Omental fat pad (tissue), 4 donors: ENCODE data around the gene TDP1. TPM values are rescaled to one million over a fixed set of nuclear protein-coding genes. Genes with fewer than 3 reads are reported as not detected.

Experiments used
- ATAC-seq: fragments of 150-250 bp; one replicate; pipeline ENCODE4 v1.9.1; 2016; ENCODE audit warnings: mild to moderate bottlenecking, moderate library complexity; ENCODE audit not compliant: low FRiP score
- DNase-seq: peaks from one replicate; pipeline ENCODE4 v3.0.0-alpha.2; 2019; ENCODE audit warnings: low spot score
- CTCF ChIP-seq, 3 donors: fragments of 450-650 bp; IDR thresholded peaks; one replicate each; pipeline ENCODE4 v1.5.1; 2016 to 2017; ENCODE audit warnings: antibody characterized with exemption in 3 of 3, mild to moderate bottlenecking in 3 of 3, moderate library complexity in 2 of 3
- total RNA-seq, 4 donors: library from RNA; depleted of rRNA; stranded (reverse); fragments of >200 nt; gene quantifications; one replicate each; pipeline ENCODE4 v1.1.0, GENCODE V29; 2016

The TDP1 gene
- total RNA-seq, 4 donors from 2014 or later, result 10.2 to 14.2 (median 12.9) TPM

GRCh38 chr14:90093942-90094595, 138.3 kb downstream of the TDP1 start:
- no peak for TF ChIP-seq CTCF (IDR thresholded peaks at IDR 0.05)
- DNase-seq, result no peak
- no peak for ATAC-seq

Other genes with a start within 250 kb of the TDP1 start
- 1 to 10 TPM; 2.9 to 5.0 (median 4.1) TPM for gene EFCAB11, start 1.2 kb upstream of the TDP1 start, total RNA-seq
- gene KCNK13, start 106.1 kb downstream of the TDP1 start, total RNA-seq, result 1 to 10 TPM in 2 of 4 donors, under 1 TPM in 1, not detected in 1; 0.28 to 5.9 (median 2.0) TPM